Smooth muscle cell (in vitro differentiated cells): ENCODE data around the gene ZMYND10. TPM values are rescaled to one million over a fixed set of nuclear protein-coding genes. Genes with fewer than 3 reads are reported as not detected.

Experiments
- DNase-seq: peaks from one replicate; lab custom pipeline; 2025; ENCODE audit not compliant: unreplicated experiment; lab: John Stamatoyannopoulos, UW
- H2AFZ ChIP-seq: fragments of 200-600 bp; sonication (generic); 2 replicates; pipeline ENCODE4 v1.6.0; 2016; ENCODE audit warnings: antibody characterized with exemption, low read depth, mild to moderate bottlenecking
- H3F3A ChIP-seq: fragments of 200-600 bp; sonication (generic); 2 replicates; pipeline ENCODE4 v1.6.0; 2017; ENCODE audit warnings: antibody characterized with exemption, low read depth
- H3K27ac ChIP-seq: fragments of 200-600 bp; sonication (generic); 2 replicates; pipeline ENCODE4 v1.5.1; 2016; ENCODE audit warnings: low read depth, mild to moderate bottlenecking
- H3K27me3 ChIP-seq: fragments of 200-600 bp; sonication (generic); 2 replicates; pipeline ENCODE4 v1.6.1; 2016; ENCODE audit warnings: low read depth, mild to moderate bottlenecking
- H3K36me3 ChIP-seq: fragments of 200-600 bp; sonication (generic); 2 replicates; pipeline ENCODE4 v1.5.1; 2016; ENCODE audit warnings: low read depth
- H3K4me1 ChIP-seq: fragments of 200-600 bp; sonication (generic); 2 replicates; pipeline ENCODE4 v1.5.1; 2016; ENCODE audit warnings: low read depth
- H3K4me2 ChIP-seq: fragments of 200-600 bp; sonication (generic); 2 replicates; pipeline ENCODE4 v1.6.0; 2016; ENCODE audit warnings: mild to moderate bottlenecking
- H3K4me3 ChIP-seq: fragments of 200-600 bp; sonication (generic); 2 replicates; pipeline ENCODE4 v1.5.1; 2016; ENCODE audit warnings: mild to moderate bottlenecking
- H3K79me2 ChIP-seq: fragments of 200-600 bp; sonication (generic); 2 replicates; pipeline ENCODE4 v1.6.0; 2016; ENCODE audit warnings: low read depth, mild to moderate bottlenecking
- H3K9ac ChIP-seq: fragments of 200-600 bp; sonication (generic); 2 replicates; pipeline ENCODE4 v1.6.0; 2016; ENCODE audit warnings: low read depth
- H3K9me3 ChIP-seq: fragments of 200-600 bp; sonication (generic); replicated peaks from 2 replicates; pipeline ENCODE4 v1.5.1; 2016; ENCODE audit warnings: low read depth
- H4K20me1 ChIP-seq: fragments of 200-600 bp; sonication (generic); 2 replicates; pipeline ENCODE4 v1.6.0; 2016; ENCODE audit warnings: low read depth
- WGBS: methylation state at CpG from one replicate; pipeline ENCODE4 v1.1.7; 2016; ENCODE audit warnings: low lambda C conversion rate; 5-methylcytosine and 5-hydroxymethylcytosine counted together
- polyA plus RNA-seq: library from polyadenylated mRNA; unstranded; fragments of >200 nt; fragmentation: Nextera tagmentation; extraction: Ambion mirVana; gene quantifications from 2 replicates; pipeline ENCODE4 v1.2.1, GENCODE V29; 2016
- total RNA-seq: library from RNA; depleted of rRNA; stranded (reverse); fragments of >200 nt; gene quantifications from 2 replicates; pipeline ENCODE4 v1.2.3, GENCODE V29; 2014
- TF ChIP-seq, protein P1 (sequence below): fragments of 200-600 bp; sonication (generic); IDR thresholded peaks from 2 replicates; pipeline ENCODE4 v1.5.1; 2017; ENCODE audit warnings: borderline replicate concordance, mild to moderate bottlenecking, antibody characterized with exemption; ENCODE audit not compliant: insufficient read depth, poor library complexity, severe bottlenecking

ZMYND10 gene
- total and polyA plus RNA-seq, 2 experiments from 2014 or later = 0.27 to 1.7 TPM

DNA sequence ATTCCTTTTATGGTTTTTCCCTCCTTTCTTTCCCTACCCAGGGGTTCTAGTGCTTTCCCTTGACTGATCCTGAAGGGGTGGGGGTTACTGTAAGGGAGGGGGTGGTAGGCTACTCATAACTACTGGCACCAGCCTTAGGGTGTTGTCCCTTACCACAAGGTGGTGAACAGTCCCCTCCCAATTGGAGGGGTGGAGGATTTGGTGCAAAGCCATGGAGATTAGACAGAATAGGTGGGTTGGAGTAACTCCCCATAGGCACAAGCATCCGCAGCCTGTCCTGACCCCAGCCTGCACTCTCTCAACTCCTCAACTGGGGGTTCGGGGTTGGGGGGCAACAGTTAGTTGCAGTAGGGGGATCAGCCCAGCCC, 20.4 kb downstream of the ZMYND10 start:
- no peak overlapping the region for H2AFZ ChIP-seq
- H3K27me3 ChIP-seq = no peaks in the 10 kb centered on the region
- TF ChIP-seq, protein P1, sequence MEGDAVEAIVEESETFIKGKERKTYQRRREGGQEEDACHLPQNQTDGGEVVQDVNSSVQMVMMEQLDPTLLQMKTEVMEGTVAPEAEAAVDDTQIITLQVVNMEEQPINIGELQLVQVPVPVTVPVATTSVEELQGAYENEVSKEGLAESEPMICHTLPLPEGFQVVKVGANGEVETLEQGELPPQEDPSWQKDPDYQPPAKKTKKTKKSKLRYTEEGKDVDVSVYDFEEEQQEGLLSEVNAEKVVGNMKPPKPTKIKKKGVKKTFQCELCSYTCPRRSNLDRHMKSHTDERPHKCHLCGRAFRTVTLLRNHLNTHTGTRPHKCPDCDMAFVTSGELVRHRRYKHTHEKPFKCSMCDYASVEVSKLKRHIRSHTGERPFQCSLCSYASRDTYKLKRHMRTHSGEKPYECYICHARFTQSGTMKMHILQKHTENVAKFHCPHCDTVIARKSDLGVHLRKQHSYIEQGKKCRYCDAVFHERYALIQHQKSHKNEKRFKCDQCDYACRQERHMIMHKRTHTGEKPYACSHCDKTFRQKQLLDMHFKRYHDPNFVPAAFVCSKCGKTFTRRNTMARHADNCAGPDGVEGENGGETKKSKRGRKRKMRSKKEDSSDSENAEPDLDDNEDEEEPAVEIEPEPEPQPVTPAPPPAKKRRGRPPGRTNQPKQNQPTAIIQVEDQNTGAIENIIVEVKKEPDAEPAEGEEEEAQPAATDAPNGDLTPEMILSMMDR = no peak
- no peak overlapping the region for H3K9ac ChIP-seq
- DNase-seq = no peak
- 93% methylated on average over 2 of the region's 2 CpGs for WGBS
- H3F3A ChIP-seq = peaks cover 12% of the 10 kb centered on the region
- H3K9me3 ChIP-seq = no peaks in the 10 kb centered on the region
- no peaks in the 10 kb centered on the region for H4K20me1 ChIP-seq
- peaks cover 22% of the 10 kb centered on the region for H3K79me2 ChIP-seq
- no peak overlapping the region for H3K4me2 ChIP-seq
- H3K4me1 ChIP-seq = peaks cover 23% of the 10 kb centered on the region
- H3K27ac ChIP-seq = no peak overlapping the region
- no peak overlapping the region for H3K4me3 ChIP-seq
- no peaks in the 10 kb centered on the region for H3K36me3 ChIP-seq

DNA sequence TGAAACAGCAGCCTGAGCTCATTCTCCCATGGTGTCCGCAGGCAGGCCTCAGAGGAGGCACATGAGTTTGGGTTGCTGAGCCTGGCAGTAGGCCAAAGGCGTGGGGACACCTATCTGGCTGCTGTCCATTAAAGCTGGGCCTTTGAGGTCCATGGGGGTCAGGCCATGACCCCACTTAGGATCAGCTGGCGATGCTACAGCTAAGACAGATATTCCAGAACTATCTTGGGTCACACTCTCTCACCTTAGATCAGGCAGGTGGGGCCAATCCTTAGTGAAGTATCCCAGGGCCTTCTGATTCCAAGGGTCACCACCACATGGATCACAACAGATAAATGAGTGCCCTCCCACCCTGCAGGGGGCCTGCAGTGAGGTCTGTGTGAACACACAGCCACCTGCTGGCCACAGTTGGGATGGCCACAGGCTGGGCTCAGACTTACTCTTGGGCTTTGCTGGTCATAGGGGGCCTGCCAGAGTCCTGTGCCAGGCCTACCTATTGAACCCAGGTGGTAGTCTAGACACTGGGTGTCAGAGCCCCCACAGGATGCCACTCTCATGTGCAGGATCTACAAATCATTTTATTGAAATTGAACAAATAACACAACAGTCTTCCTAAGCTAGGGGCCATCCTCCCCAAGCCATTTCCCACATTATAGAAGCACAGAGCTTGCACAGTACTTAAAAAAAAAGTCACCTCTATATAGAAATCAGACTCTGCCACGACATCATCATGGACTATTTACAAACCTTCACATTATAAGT, 21.0 kb downstream of the ZMYND10 start:
- Histone ChIP-seq H2AFZ (no peak overlapping the region), H3K27ac (no peak overlapping the region), H3K9me3 (no peaks in the 10 kb centered on the region), H3F3A (peaks cover 12% of the 10 kb centered on the region), H3K36me3 (no peaks in the 10 kb centered on the region), H3K79me2 (peaks cover 27% of the 10 kb centered on the region), H3K4me1 (peaks cover 27% of the 10 kb centered on the region), H4K20me1 (no peaks in the 10 kb centered on the region), H3K4me2 (no peak overlapping the region), H3K9ac (no peak overlapping the region), H3K27me3 (no peaks in the 10 kb centered on the region), H3K4me3 (no peak overlapping the region)
- DNase-seq = no peak
- TF ChIP-seq, protein P1 = peak; percentile 81
- 63% methylated on average over 4 of the region's 4 CpGs for WGBS

- Histone ChIP-seq H3K9ac (no peak overlapping the region), H3K4me1 (peaks cover 27% of the 10 kb centered on the region), H4K20me1 (no peaks in the 10 kb centered on the region), H3K27me3 (no peaks in the 10 kb centered on the region), H3K9me3 (no peaks in the 10 kb centered on the region), H3K27ac (no peak overlapping the region), H3K36me3 (no peaks in the 10 kb centered on the region), H3F3A (peaks cover 11% of the 10 kb centered on the region), H2AFZ (no peak overlapping the region), H3K4me3 (no peak overlapping the region), H3K79me2 (peaks cover 35% of the 10 kb centered on the region), H3K4me2 (no peak overlapping the region)
- TF ChIP-seq, protein P1 = no peak
- 93% methylated on average over 5 of the region's 5 CpGs for WGBS
- no peak for DNase-seq
Measured at GRCh38 chr3:50323614-50324199, 21.8 kb downstream of the ZMYND10 start.
